ENCODE results near the gene KAZN. TPM values are rescaled to one million over a fixed set of nuclear protein-coding genes. Genes with fewer than 3 reads are reported as not detected.

KAZN gene
- total RNA-seq, 1 donor from 2014 or later, result 7.9 TPM

- H3K9me3 Mint-ChIP-seq (ENCODE audit: unreplicated experiment), result peaks cover 6% of the 10 kb centered on the region
- H3K4me3 Mint-ChIP-seq (ENCODE audit: unreplicated experiment), result no peak overlapping the region
- H3K36me3 Mint-ChIP-seq (ENCODE audit: unreplicated experiment), result peaks cover 20% of the 10 kb centered on the region
- H3K27ac Mint-ChIP-seq (ENCODE audit: unreplicated experiment), result no peak overlapping the region
- H3K4me1 Mint-ChIP-seq (ENCODE audit: low read depth, unreplicated experiment), result peaks cover 2% of the 10 kb centered on the region
- peaks cover 2% of the 10 kb centered on the region for H3K27me3 Mint-ChIP-seq (ENCODE audit: unreplicated experiment)
- TF ChIP-seq, protein P1, sequence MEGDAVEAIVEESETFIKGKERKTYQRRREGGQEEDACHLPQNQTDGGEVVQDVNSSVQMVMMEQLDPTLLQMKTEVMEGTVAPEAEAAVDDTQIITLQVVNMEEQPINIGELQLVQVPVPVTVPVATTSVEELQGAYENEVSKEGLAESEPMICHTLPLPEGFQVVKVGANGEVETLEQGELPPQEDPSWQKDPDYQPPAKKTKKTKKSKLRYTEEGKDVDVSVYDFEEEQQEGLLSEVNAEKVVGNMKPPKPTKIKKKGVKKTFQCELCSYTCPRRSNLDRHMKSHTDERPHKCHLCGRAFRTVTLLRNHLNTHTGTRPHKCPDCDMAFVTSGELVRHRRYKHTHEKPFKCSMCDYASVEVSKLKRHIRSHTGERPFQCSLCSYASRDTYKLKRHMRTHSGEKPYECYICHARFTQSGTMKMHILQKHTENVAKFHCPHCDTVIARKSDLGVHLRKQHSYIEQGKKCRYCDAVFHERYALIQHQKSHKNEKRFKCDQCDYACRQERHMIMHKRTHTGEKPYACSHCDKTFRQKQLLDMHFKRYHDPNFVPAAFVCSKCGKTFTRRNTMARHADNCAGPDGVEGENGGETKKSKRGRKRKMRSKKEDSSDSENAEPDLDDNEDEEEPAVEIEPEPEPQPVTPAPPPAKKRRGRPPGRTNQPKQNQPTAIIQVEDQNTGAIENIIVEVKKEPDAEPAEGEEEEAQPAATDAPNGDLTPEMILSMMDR (IDR thresholded peaks at IDR 0.05; ENCODE audit: partially characterized antibody, unreplicated experiment), result no peak
- no peak for DNase-seq
Observed at GRCh38 chr1:14827870-14828269, 229.4 kb downstream of the KAZN start.

DNA sequence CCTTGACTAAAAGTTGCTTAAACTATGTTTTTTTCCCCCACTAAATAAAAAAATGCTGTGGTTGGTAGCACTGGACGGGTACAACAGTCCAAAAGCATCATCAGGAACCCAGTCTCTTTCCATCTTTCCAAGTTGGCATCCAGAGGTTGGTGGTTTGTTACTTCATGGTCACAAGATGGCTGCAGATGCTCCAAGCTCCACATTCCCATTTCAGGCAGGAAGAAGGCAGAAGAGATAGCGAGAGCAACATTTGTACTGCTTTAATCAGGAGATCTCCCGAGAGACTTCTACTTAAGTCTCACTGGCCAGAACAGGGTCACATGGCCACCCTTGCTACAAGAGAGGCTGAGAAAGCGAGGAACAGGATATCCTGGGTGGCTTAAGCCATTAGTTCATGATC, 230.2 kb downstream of the KAZN start:
- no peak for DNase-seq
- Mint-ChIP-seq H3K27me3 (ENCODE audit: unreplicated experiment) (peaks cover 2% of the 10 kb centered on the region), H3K27ac (ENCODE audit: unreplicated experiment) (no peak overlapping the region), H3K4me1 (ENCODE audit: low read depth, unreplicated experiment) (peaks cover 2% of the 10 kb centered on the region), H3K9me3 (ENCODE audit: unreplicated experiment) (peaks cover 6% of the 10 kb centered on the region), H3K4me3 (ENCODE audit: unreplicated experiment) (no peak overlapping the region), H3K36me3 (ENCODE audit: unreplicated experiment) (peaks cover 20% of the 10 kb centered on the region)
- TF ChIP-seq, protein P1 (IDR thresholded peaks at IDR 0.05; ENCODE audit: partially characterized antibody, unreplicated experiment), result no peak

DNA sequence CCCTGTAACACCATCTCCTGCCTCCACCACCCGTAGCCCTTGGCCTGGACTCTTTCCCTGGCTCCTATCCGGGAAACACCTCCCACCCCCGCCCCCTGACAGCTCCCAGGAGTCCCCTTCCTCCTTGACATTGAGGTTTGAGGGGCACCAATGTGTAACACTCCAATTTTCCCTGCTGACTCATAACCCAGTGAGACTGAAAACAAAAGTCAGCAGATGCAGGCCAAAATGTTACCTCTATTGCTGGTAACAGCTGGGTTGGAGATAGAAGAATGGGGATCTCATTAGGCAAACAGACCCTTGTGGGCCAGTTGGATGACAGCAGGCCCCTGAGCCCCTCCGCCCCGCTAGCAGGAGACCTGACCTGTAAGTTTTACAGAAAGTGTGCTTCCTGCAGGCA, 237.2 kb downstream of the KAZN start:
- Mint-ChIP-seq H3K27me3 (ENCODE audit: unreplicated experiment) (peaks cover 3% of the 10 kb centered on the region), H3K9me3 (ENCODE audit: unreplicated experiment) (peaks cover 6% of the 10 kb centered on the region), H3K36me3 (ENCODE audit: unreplicated experiment) (peaks cover 5% of the 10 kb centered on the region), H3K4me3 (ENCODE audit: unreplicated experiment) (no peak overlapping the region), H3K4me1 (ENCODE audit: low read depth, unreplicated experiment) (peaks cover 3% of the 10 kb centered on the region), H3K27ac (ENCODE audit: unreplicated experiment) (no peak overlapping the region)
- DNase-seq, result no peak
- TF ChIP-seq, protein P1 (IDR thresholded peaks at IDR 0.05; ENCODE audit: partially characterized antibody, unreplicated experiment), result no peak

GRCh38 chr1:14836426-14837140, 238.1 kb downstream of the KAZN start:
- TF ChIP-seq, protein P1 (IDR thresholded peaks at IDR 0.05; ENCODE audit: partially characterized antibody, unreplicated experiment), result no peak
- no peaks in the 10 kb centered on the region for H3K9me3 Mint-ChIP-seq (ENCODE audit: unreplicated experiment)
- H3K27me3 Mint-ChIP-seq (ENCODE audit: unreplicated experiment), result peaks cover 1% of the 10 kb centered on the region
- no peak overlapping the region for H3K27ac Mint-ChIP-seq (ENCODE audit: unreplicated experiment)
- no peak overlapping the region for H3K4me3 Mint-ChIP-seq (ENCODE audit: unreplicated experiment)
- peaks cover 2% of the 10 kb centered on the region for H3K36me3 Mint-ChIP-seq (ENCODE audit: unreplicated experiment)
- H3K4me1 Mint-ChIP-seq (ENCODE audit: low read depth, unreplicated experiment), result peaks cover 3% of the 10 kb centered on the region
- DNase-seq, result no peak

DNA sequence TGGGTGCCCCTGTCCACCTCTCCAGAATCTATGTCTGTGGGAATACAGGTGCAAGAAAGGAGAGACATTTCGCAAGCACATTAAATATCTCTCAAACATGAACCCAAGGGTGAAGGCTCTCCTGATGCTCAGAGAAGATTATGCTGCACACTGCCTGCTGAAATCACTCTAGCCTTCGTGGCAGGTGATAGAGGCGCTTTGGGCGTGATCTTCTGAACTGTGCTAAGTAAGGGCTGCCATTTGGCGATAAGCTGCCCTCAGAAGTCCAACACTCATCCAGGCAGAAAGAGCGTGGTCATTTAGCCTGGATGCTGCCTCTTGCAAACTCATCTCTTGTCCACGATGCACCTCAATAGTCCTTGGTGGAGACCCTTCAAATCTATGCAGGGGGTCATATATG, 241.9 kb downstream of the KAZN start:
- TF ChIP-seq, protein P1 (IDR thresholded peaks at IDR 0.05; ENCODE audit: partially characterized antibody, unreplicated experiment), result no peak
- Mint-ChIP-seq H3K4me3 (ENCODE audit: unreplicated experiment) (no peak overlapping the region), H3K27ac (ENCODE audit: unreplicated experiment) (no peak overlapping the region), H3K27me3 (ENCODE audit: unreplicated experiment) (peaks cover under 1% of the 10 kb centered on the region), H3K4me1 (ENCODE audit: low read depth, unreplicated experiment) (no peaks in the 10 kb centered on the region), H3K36me3 (ENCODE audit: unreplicated experiment) (peaks cover 18% of the 10 kb centered on the region), H3K9me3 (ENCODE audit: unreplicated experiment) (peaks cover 8% of the 10 kb centered on the region)
- no peak for DNase-seq
